K562 (cell line): ENCODE results near the gene SREBF1. TPM values are rescaled to one million over a fixed set of nuclear protein-coding genes. Genes with fewer than 3 reads are reported as not detected.
A peak's percentile ranks its signal among the peaks of the same experiment; 100 is the strongest.

ENCODE experiments used
- ATAC-seq: fragments of 200-7000 bp; cut with Tn5 transposase; 3 replicates; pipeline ENCODE4 v1.9.1; 2020; ENCODE audit warnings: moderate library complexity
- BruUV-seq: library from RNA; stranded (reverse); fragments of 400-500 nt; replicated peaks from 2 replicates; lab custom pipeline; 2021; lab: Mats Ljungman, UMichigan
- CTCF ChIA-PET: fragments of 300-600 bp; formaldehyde crosslinking; extraction: SDS; loops from one replicate; lab custom pipeline; 2021; ENCODE audit warnings: low intra/inter-chr PET ratio; lab: Yijun Ruan, JAX
- POLR2A ChIA-PET: fragments of 300-600, 350-650 bp; sonication (Branson Sonifier 250); formaldehyde crosslinking; extraction: SDS; loops from one replicate; lab custom pipeline; 2021; ENCODE audit warnings: antibody characterized with exemption, inconsistent platforms; lab: Yijun Ruan, JAX
- DNase-seq, 4 experiments: peaks; one replicate each; pipeline versions ENCODE4 v3.0.0 to v3.0.0-alpha.2; 2011 to 2018; ENCODE audit warnings: low spot score in 3 of 4, mixed read lengths in 3 of 4; ENCODE audit errors: extremely low read depth in 1 of 4
- FAIRE-seq: peaks from 2 replicates; lab custom pipeline; 2011; peaks lifted over from hg19 to GRCh38; lab: Jason Lieb, UNC
- H2AFZ ChIP-seq: 2 replicates; pipeline ENCODE4 v1.6.0; 2011; ENCODE audit warnings: low read depth, low read length, control low read depth, inconsistent platforms
- H3K27ac ChIP-seq: fragments of 200-600 bp; 3 replicates; pipeline ENCODE4 v1.8.0; 2011; ENCODE audit warnings: low read depth, mild to moderate bottlenecking, control low read depth, inconsistent platforms, low read length, moderate library complexity, mixed read lengths; ENCODE audit errors: extremely low read depth
- H3K27me3 ChIP-seq, 2 experiments: fragments of 300-600 bp in 1 of 2; 2 replicates in 1 of 2; 3 replicates in 1 of 2; pipeline versions ENCODE4 v1.6.0 to v1.8.0; 2011; ENCODE audit warnings: inconsistent platforms in 2 of 2, low read length in 2 of 2, mild to moderate bottlenecking in 1 of 2, mixed read lengths in 1 of 2, moderate library complexity in 1 of 2; ENCODE audit not compliant: control insufficient read depth in 2 of 2, insufficient read depth in 2 of 2
- H3K36me3 ChIP-seq: fragments of 300-600 bp; 3 replicates; pipeline ENCODE4 v1.8.0; 2011; ENCODE audit warnings: mild to moderate bottlenecking, low read length, inconsistent platforms; ENCODE audit not compliant: control insufficient read depth, insufficient read depth
- H3K4me1 ChIP-seq, 2 experiments: fragments of 200-600 bp in 1 of 2; replicated peaks in 1 of 2; 2 replicates in 1 of 2; 3 replicates in 1 of 2; pipeline versions ENCODE4 v1.5.1 to v1.8.0; 2011; ENCODE audit warnings: inconsistent platforms in 2 of 2, low read length in 2 of 2, mild to moderate bottlenecking in 1 of 2, mixed read lengths in 1 of 2, moderate library complexity in 1 of 2; ENCODE audit not compliant: control insufficient read depth in 2 of 2, insufficient read depth in 2 of 2
- H3K4me2 ChIP-seq: 2 replicates; pipeline ENCODE4 v1.6.1; 2011; ENCODE audit warnings: low read length, control low read depth, inconsistent platforms, mixed read lengths; ENCODE audit not compliant: insufficient read depth
- H3K4me3 ChIP-seq: fragments of 200-600 bp; sonication (generic), shearing (Covaris generic); 2 replicates; pipeline ENCODE4 v1.5.1; 2016; ENCODE audit warnings: control low read depth, inconsistent platforms
- H3K79me2 ChIP-seq: fragments of 200-600 bp; 3 replicates; pipeline ENCODE4 v1.8.0; 2011; ENCODE audit warnings: low read length, inconsistent platforms; ENCODE audit not compliant: control insufficient read depth, insufficient read depth
- H3K9ac ChIP-seq, 2 experiments: 2 replicates each; pipeline versions ENCODE4 v1.6.0 to v1.6.1; 2011; ENCODE audit warnings: low read depth in 2 of 2, low read length in 2 of 2, control low read depth in 1 of 2, inconsistent platforms in 1 of 2, mild to moderate bottlenecking in 1 of 2, mixed read lengths in 1 of 2; ENCODE audit not compliant: insufficient read depth in 1 of 2
- H3K9me1 ChIP-seq: one replicate; pipeline ENCODE4 v1.6.0; 2011; ENCODE audit warnings: inconsistent platforms, mild to moderate bottlenecking, low read length, moderate library complexity; ENCODE audit not compliant: control insufficient read depth, insufficient read depth
- H3K9me3 ChIP-seq: replicated peaks from 2 replicates; pipeline ENCODE4 v1.5.1; 2011; ENCODE audit warnings: low read depth, low read length, inconsistent platforms; ENCODE audit not compliant: control insufficient read depth, insufficient read depth
- H4K20me1 ChIP-seq: replicated peaks from 2 replicates; pipeline ENCODE4 v1.6.1; 2011; ENCODE audit warnings: low read length, inconsistent platforms, mixed read lengths; ENCODE audit not compliant: control insufficient read depth, insufficient read depth
- NRF1 ChIP-seq, 2 experiments: fragments of 450-650 bp; IDR thresholded peaks in 1 of 2; conservative IDR thresholded peaks in 1 of 2; 2 replicates each; pipeline ENCODE4 v1.6.1; 2014; ENCODE audit warnings: mild to moderate bottlenecking in 2 of 2
- POLR2A ChIP-seq: fragments of 450-650 bp; conservative IDR thresholded peaks from 2 replicates; pipeline ENCODE4 v1.6.1; 2016
- POLR2AphosphoS5 ChIP-seq: IDR thresholded peaks from 2 replicates; pipeline ENCODE4 v1.6.1; 2011; ENCODE audit warnings: mild to moderate bottlenecking, low read depth, low read length, moderate library complexity; ENCODE audit not compliant: control insufficient read depth, insufficient read depth
- POLR2G ChIP-seq: fragments of 200-400 bp; formaldehyde crosslinking; IDR thresholded peaks from 2 replicates; pipeline ENCODE4 v1.6.1; 2017; ENCODE audit warnings: low read depth, mild to moderate bottlenecking, antibody characterized with exemption, low read length, moderate library complexity
- RBM22 ChIP-seq: fragments of 200-400 bp; formaldehyde crosslinking; IDR thresholded peaks from 2 replicates; pipeline ENCODE4 v1.6.1; 2018; ENCODE audit warnings: low read length, low read depth; ENCODE audit not compliant: poor library complexity, severe bottlenecking
- SMC3 ChIP-seq: conservative IDR thresholded peaks from 2 replicates; pipeline ENCODE4 v1.6.1; 2011; ENCODE audit warnings: low read depth, low read length, improper control_type of control experiment; ENCODE audit not compliant: insufficient read depth
- ZEB2 ChIP-seq: fragments of 450-650 bp; IDR thresholded peaks from 2 replicates; pipeline ENCODE4 v1.6.1; 2016
- ZNF384 ChIP-seq: IDR thresholded peaks from 2 replicates; pipeline ENCODE4 v1.6.1; 2012; ENCODE audit warnings: low read depth, low read length, improper control_type of control experiment
- WGBS: fragments of 100-300 bp; shearing (Covaris generic); methylation state at CpG from one replicate; pipeline ENCODE4 v1.1.6; 2016; ENCODE audit warnings: low coverage, mixed read lengths; ENCODE audit not compliant: insufficient coverage; ENCODE audit errors: missing lambda C conversion rate; 5-methylcytosine and 5-hydroxymethylcytosine counted together
- in situ Hi-C: fragments of 300-500 bp; cut with MboI; formaldehyde crosslinking; loops from 4 replicates; pipeline ENCODE4 v1.15.0; 2018; ENCODE audit warnings: inconsistent platforms, mixed read lengths
- intact Hi-C: fragments of 100-400 bp; cut with micrococcal nuclease; formaldehyde crosslinking; loops from 2 replicates; pipeline ENCODE4 v1.14.2; 2022
- polyA plus RNA-seq, 8 experiments: library from polyadenylated mRNA; depleted of rRNA in 4 of 8; stranded (reverse) in 5 of 8; unstranded in 3 of 8; fragments of >200 nt; fragmentation: Nextera tagmentation in 2 of 8; fragmentation: Illumina TruSeq in 1 of 8; extraction: Ambion mirVana in 2 of 8; extraction: Trizol in 1 of 8; gene quantifications; 2 replicates each; pipeline versions ENCODE4 v1.2.1 to v1.2.3, GENCODE V29; 2011 to 2014; ENCODE audit warnings: inconsistent platforms in 1 of 8, missing spikeins in 1 of 8
- total RNA-seq, 7 experiments: library from RNA; depleted of rRNA in 6 of 7; stranded (reverse); fragments of >200 nt in 6 of 7; fragmentation: Illumina TruSeq in 2 of 7; extraction: Trizol in 2 of 7; gene quantifications; 2 replicates each; pipeline versions ENCODE4 v1.2.1 to v1.2.3, GENCODE V29; 2011 to 2021; ENCODE audit warnings: low replicate concordance in 1 of 7
- TF ChIP-seq, protein P1 (sequence below), 2 experiments: fragments of 250-450 bp in 1 of 2; fragments of 450-650 bp in 1 of 2; sonication (Bioruptor Pico) in 1 of 2; IDR thresholded peaks; 2 replicates each; pipeline versions ENCODE4 v1.6.1 to v1.8.0; 2016 to 2021; ENCODE audit warnings: mild to moderate bottlenecking in 2 of 2, moderate library complexity in 2 of 2, missing compliant biosample characterization in 1 of 2, missing genetic modification characterization in 1 of 2
- TF ChIP-seq, protein P2 (sequence below): fragments of 450-650 bp; IDR thresholded peaks from 2 replicates; pipeline ENCODE4 v1.6.1; 2016
- TF ChIP-seq, protein P3 (sequence below): fragments of 200-800 bp; sonication (Bioruptor generic); IDR thresholded peaks from 2 replicates; pipeline ENCODE4 v1.6.1; 2017; ENCODE audit warnings: missing genetic modification characterization, missing compliant biosample characterization
- TF ChIP-seq, protein P4 (sequence below): fragments of 250-450 bp; sonication (Bioruptor Pico); IDR thresholded peaks from 2 replicates; pipeline ENCODE4 v1.8.0; 2021; ENCODE audit warnings: moderate library complexity, mild to moderate bottlenecking, inconsistent platforms
- TF ChIP-seq, protein P5 (sequence below): fragments of 450-650 bp; formaldehyde crosslinking; IDR thresholded peaks from 2 replicates; pipeline ENCODE4 v1.4.0; 2020; ENCODE audit warnings: mild to moderate bottlenecking, mixed read lengths

The SREBF1 gene
- total and polyA plus RNA-seq, 9 of the 15 experiments (the other 6 are each of a cell fraction or from before 2014, with no cell fraction given) = 1.6 to 169 (median 69.4) TPM

DNA sequence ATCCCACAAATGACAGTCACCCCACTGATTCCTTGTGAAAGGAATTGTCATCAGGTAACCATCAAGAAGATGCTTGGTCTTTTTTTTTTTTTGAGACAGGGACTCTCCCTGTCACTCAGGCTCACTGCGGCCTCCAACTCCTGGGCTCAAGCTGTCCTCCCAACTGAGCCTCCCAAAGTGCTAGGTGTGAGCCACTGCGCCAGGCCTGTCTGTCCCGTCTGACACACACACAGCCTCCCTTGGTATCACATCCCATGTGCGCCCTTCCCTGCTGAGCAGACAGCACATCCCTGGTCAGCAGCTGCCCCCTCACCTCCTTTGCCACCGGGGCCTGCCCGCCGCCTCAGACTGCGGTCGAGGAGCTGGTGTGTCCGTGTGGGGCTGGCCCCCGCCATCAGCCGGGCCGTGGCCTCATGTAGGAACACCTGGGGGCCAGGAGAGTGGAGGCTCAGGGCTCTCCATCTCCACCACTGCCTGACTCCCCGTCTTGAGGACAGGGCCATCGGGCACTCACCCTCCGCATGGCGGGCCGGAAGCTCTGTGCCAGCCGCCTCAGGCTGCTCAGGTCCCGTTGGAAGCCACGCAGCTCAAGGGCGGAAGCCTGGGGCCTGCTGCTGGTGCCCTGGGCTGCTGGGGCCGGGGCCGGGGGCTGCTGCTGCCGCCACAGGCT lies 23.6 kb downstream of the SREBF1 start:
- FAIRE-seq = no peak
- CTCF ChIA-PET = interaction anchor here (2.9 kb wide), 1 partner anchor 47 kb away, joined by 24 read pairs; no protein-coding TSS in a partner anchor
- Histone ChIP-seq H4K20me1 (peaks cover 13% of the 10 kb centered on the region), H3K27ac (no peak overlapping the region), H3K9ac (peak overlapping the region in 1 of 2 experiments; percentile 83; a peak in 1 of 4 replicates), H3K27me3 (no peaks in the 10 kb centered on the region), H3K9me3 (no peaks in the 10 kb centered on the region), H3K4me3 (no peak overlapping the region), H3K36me3 (peaks cover 78% of the 10 kb centered on the region; the same call in 2 of the 3 replicates), H3K9me1 (no peaks in the 10 kb centered on the region), H3K4me1 (peaks cover 8 to 85% of the 10 kb centered on the region in 2 experiments; a peak in 4 of 5 replicates), H3K4me2 (no peak overlapping the region), H2AFZ (no peak overlapping the region), H3K79me2 (peaks cover 14% of the 10 kb centered on the region)
- in situ Hi-C loops = no loop called here
- WGBS = 88% methylated on average over 8 of the region's 25 CpGs
- intact Hi-C loops = no loop called here
- no peak for DNase-seq
- no TSS peak for BruUV-seq
- TF ChIP-seq ZNF384 = peak; percentile 58; the same call in 1 of the 2 replicates
- TF ChIP-seq POLR2AphosphoS5 = peak; percentile 9; the same call in 1 of the 2 replicates
- peak; percentile 38; the same call in 1 of the 2 replicates for TF ChIP-seq ZEB2
- TF ChIP-seq NRF1 (conservative IDR thresholded peaks at IDR 0.05 in 1 of 2, IDR thresholded peaks at IDR 0.05 in 1 of 2) = peak in 1 of 2 experiments; percentile 53; a peak in 3 of 4 replicates
- no peak for TF ChIP-seq SMC3
- TF ChIP-seq RBM22 = peak; percentile 92
- TF ChIP-seq, protein P1, sequence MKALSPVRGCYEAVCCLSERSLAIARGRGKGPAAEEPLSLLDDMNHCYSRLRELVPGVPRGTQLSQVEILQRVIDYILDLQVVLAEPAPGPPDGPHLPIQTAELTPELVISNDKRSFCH (CRISPR knock-in tag; IDR thresholded peaks at IDR 0.05) = no peak
- TF ChIP-seq, protein P1 (tag; IDR thresholded peaks at IDR 0.05) = no peak
- TF ChIP-seq, protein P2, sequence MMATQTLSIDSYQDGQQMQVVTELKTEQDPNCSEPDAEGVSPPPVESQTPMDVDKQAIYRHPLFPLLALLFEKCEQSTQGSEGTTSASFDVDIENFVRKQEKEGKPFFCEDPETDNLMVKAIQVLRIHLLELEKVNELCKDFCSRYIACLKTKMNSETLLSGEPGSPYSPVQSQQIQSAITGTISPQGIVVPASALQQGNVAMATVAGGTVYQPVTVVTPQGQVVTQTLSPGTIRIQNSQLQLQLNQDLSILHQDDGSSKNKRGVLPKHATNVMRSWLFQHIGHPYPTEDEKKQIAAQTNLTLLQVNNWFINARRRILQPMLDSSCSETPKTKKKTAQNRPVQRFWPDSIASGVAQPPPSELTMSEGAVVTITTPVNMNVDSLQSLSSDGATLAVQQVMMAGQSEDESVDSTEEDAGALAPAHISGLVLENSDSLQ = peak; percentile 86
- TF ChIP-seq, protein P3, sequence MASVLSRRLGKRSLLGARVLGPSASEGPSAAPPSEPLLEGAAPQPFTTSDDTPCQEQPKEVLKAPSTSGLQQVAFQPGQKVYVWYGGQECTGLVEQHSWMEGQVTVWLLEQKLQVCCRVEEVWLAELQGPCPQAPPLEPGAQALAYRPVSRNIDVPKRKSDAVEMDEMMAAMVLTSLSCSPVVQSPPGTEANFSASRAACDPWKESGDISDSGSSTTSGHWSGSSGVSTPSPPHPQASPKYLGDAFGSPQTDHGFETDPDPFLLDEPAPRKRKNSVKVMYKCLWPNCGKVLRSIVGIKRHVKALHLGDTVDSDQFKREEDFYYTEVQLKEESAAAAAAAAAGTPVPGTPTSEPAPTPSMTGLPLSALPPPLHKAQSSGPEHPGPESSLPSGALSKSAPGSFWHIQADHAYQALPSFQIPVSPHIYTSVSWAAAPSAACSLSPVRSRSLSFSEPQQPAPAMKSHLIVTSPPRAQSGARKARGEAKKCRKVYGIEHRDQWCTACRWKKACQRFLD (CRISPR knock-in tag) = no peak
- TF ChIP-seq POLR2A = peak; percentile 8; the same call in 1 of the 2 replicates
- TF ChIP-seq, protein P4, sequence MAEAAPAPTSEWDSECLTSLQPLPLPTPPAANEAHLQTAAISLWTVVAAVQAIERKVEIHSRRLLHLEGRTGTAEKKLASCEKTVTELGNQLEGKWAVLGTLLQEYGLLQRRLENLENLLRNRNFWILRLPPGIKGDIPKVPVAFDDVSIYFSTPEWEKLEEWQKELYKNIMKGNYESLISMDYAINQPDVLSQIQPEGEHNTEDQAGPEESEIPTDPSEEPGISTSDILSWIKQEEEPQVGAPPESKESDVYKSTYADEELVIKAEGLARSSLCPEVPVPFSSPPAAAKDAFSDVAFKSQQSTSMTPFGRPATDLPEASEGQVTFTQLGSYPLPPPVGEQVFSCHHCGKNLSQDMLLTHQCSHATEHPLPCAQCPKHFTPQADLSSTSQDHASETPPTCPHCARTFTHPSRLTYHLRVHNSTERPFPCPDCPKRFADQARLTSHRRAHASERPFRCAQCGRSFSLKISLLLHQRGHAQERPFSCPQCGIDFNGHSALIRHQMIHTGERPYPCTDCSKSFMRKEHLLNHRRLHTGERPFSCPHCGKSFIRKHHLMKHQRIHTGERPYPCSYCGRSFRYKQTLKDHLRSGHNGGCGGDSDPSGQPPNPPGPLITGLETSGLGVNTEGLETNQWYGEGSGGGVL (CRISPR knock-in tag) = no peak
- TF ChIP-seq, protein P5, sequence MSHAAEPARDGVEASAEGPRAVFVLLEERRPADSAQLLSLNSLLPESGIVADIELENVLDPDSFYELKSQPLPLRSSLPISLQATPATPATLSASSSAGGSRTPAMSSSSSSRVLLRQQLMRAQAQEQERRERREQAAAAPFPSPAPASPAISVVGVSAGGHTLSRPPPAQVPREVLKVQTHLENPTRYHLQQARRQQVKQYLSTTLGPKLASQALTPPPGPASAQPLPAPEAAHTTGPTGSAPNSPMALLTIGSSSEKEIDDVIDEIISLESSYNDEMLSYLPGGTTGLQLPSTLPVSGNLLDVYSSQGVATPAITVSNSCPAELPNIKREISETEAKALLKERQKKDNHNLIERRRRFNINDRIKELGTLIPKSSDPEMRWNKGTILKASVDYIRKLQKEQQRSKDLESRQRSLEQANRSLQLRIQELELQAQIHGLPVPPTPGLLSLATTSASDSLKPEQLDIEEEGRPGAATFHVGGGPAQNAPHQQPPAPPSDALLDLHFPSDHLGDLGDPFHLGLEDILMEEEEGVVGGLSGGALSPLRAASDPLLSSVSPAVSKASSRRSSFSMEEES (CRISPR knock-in tag) = no peak
- peak; percentile 51 for TF ChIP-seq POLR2G
- POLR2A ChIA-PET = interaction anchor here (0.7 to 1.7 kb wide), 6 partner anchors 9 to 220 kb away, joined by 3 to 8 read pairs (median 3); partner anchors contain the start of gene SREBF1
- no peak for ATAC-seq
